MM.1S (cell line): ENCODE data around the gene SGPP1.

Experiments used
- EZH2 ChIP-seq: fragments of 300-600 bp; sonication (generic); optimal IDR thresholded peaks from 2 replicates; pipeline ENCODE3; 2017; ENCODE audit warnings: low read depth, mild to moderate bottlenecking, antibody characterized with exemption, low read length, mixed read lengths
- EZH2phosphoT487 ChIP-seq: fragments of 300-600 bp; sonication (generic); IDR thresholded peaks from 2 replicates; pipeline ENCODE4 v1.6.1; 2018; ENCODE audit warnings: antibody characterized with exemption, low read length
- TF ChIP-seq, protein P1 (sequence below): fragments of 300-600 bp; sonication (generic); IDR thresholded peaks from 2 replicates; pipeline ENCODE4 v1.5.1; 2016; ENCODE audit warnings: antibody characterized with exemption, low read length, mixed read lengths

DNA sequence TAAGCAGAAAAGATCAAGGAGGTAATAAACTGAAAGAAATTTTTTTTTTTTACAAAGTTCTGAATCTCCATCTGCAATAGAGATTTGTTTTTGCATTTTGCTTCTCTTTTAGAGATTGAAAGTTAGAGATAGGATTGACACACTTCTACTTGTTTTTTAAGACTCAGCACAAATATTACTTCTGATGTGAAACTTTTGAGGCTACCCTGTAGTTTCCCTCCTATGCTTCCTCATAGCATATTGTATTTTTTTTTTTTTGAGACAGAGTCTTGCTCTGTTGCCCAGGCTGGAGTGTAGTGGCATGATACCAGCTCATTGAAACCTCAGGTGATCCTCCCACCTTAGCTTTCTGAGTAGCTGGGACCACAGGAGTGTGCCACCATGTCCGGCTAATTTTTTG lies 32.1 kb upstream of the SGPP1 start:
- TF ChIP-seq EZH2 (no peak), EZH2phosphoT487 (no peak)
- TF ChIP-seq, protein P1, sequence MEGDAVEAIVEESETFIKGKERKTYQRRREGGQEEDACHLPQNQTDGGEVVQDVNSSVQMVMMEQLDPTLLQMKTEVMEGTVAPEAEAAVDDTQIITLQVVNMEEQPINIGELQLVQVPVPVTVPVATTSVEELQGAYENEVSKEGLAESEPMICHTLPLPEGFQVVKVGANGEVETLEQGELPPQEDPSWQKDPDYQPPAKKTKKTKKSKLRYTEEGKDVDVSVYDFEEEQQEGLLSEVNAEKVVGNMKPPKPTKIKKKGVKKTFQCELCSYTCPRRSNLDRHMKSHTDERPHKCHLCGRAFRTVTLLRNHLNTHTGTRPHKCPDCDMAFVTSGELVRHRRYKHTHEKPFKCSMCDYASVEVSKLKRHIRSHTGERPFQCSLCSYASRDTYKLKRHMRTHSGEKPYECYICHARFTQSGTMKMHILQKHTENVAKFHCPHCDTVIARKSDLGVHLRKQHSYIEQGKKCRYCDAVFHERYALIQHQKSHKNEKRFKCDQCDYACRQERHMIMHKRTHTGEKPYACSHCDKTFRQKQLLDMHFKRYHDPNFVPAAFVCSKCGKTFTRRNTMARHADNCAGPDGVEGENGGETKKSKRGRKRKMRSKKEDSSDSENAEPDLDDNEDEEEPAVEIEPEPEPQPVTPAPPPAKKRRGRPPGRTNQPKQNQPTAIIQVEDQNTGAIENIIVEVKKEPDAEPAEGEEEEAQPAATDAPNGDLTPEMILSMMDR: no peak
